PC-9 (cell line): ENCODE measurements around the gene ATP7B. TPM values are rescaled to one million over a fixed set of nuclear protein-coding genes. Genes with fewer than 3 reads are reported as not detected.
A peak's percentile ranks its signal among the peaks of the same experiment; 100 is the strongest.
"Not testable (repeated sequence)": the region's sequence is repeated elsewhere in the genome, so short reads cannot be mapped to it uniquely, and the experiment has no call there.

Experiments
- BruUV-seq: library from RNA; stranded (reverse); fragments of 400-500 nt; replicated peaks from 2 replicates; lab custom pipeline; 2021; lab: Mats Ljungman, UMichigan
- CTCF ChIA-PET: fragments of 300-600 bp; sonication (Branson Sonifier 250); formaldehyde crosslinking; loops from one replicate; lab custom pipeline; 2022; ENCODE audit warnings: antibody characterized with exemption; lab: Charles Lee
- POLR2A ChIA-PET: fragments of 300-600 bp; sonication (Branson Sonifier 250); formaldehyde crosslinking; loops from one replicate; lab custom pipeline; 2022; ENCODE audit warnings: antibody characterized with exemption; ENCODE audit not compliant: unreplicated experiment; lab: Charles Lee
- DNase-seq, 2 experiments: peaks; one replicate each; pipeline versions ENCODE4 v3.0.0 to v3.0.0-alpha.2; 2015 to 2022; ENCODE audit warnings: mixed read lengths in 1 of 2
- H2AFZ ChIP-seq: fragments of 200-600 bp; sonication (generic); 2 replicates; pipeline ENCODE4 v1.8.1; 2017; ENCODE audit warnings: antibody characterized with exemption
- H3F3A ChIP-seq: fragments of 200-600 bp; sonication (generic); 2 replicates; pipeline ENCODE4 v1.8.1; 2017; ENCODE audit warnings: antibody characterized with exemption, mild to moderate bottlenecking, low read depth; ENCODE audit not compliant: insufficient read depth
- H3K27ac ChIP-seq: fragments of 200-600 bp; sonication (generic); 2 replicates; pipeline ENCODE4 v1.6.1; 2016; ENCODE audit warnings: mixed run types
- H3K27me3 ChIP-seq: fragments of 200-600 bp; sonication (generic); 2 replicates; pipeline ENCODE4 v1.6.1; 2016; ENCODE audit warnings: low read depth, mixed run types; ENCODE audit not compliant: insufficient read depth
- H3K36me3 ChIP-seq: fragments of 200-600 bp; sonication (generic); 2 replicates; pipeline ENCODE4 v1.6.1; 2016; ENCODE audit warnings: low read depth, mixed run types
- H3K4me1 ChIP-seq: fragments of 200-600 bp; sonication (generic); replicated peaks from 2 replicates; pipeline ENCODE4 v1.6.1; 2016; ENCODE audit warnings: mixed run types; ENCODE audit not compliant: insufficient read depth
- H3K4me2 ChIP-seq: fragments of 200-600 bp; sonication (generic); 2 replicates; pipeline ENCODE4 v1.6.1; 2017; ENCODE audit warnings: mixed run types
- H3K4me3 ChIP-seq: fragments of 200-600 bp; sonication (generic); 2 replicates; pipeline ENCODE4 v1.6.1; 2016; ENCODE audit warnings: mixed run types
- H3K79me2 ChIP-seq: fragments of 200-600 bp; sonication (generic); 2 replicates; pipeline ENCODE4 v1.6.1; 2017; ENCODE audit warnings: low read depth, mixed run types
- H3K9me2 ChIP-seq: fragments of 200-600 bp; sonication (generic); 2 replicates; pipeline ENCODE4 v1.8.1; 2017; ENCODE audit warnings: mild to moderate bottlenecking; ENCODE audit not compliant: insufficient read depth
- H3K9me3 ChIP-seq: fragments of 200-600 bp; sonication (generic); 2 replicates; pipeline ENCODE4 v1.8.1; 2016; ENCODE audit warnings: low read depth; ENCODE audit not compliant: insufficient read depth
- H4K20me1 ChIP-seq: fragments of 200-600 bp; sonication (generic); 2 replicates; pipeline ENCODE4 v1.8.1; 2017; ENCODE audit not compliant: insufficient read depth
- CTCF ChIP-seq: fragments of 200-600 bp; sonication (generic); conservative IDR thresholded peaks from 2 replicates; pipeline ENCODE4 v1.6.1; 2017; ENCODE audit warnings: mixed run types, antibody characterized with exemption, mild to moderate bottlenecking, moderate library complexity
- EZH2 ChIP-seq: fragments of 200-600 bp; sonication (generic); IDR thresholded peaks from 2 replicates; pipeline ENCODE4 v1.8.0; 2017; ENCODE audit warnings: antibody characterized with exemption, low read depth
- intact Hi-C: fragments of 100-400 bp; cut with micrococcal nuclease; formaldehyde crosslinking; loops from one replicate; pipeline ENCODE4 v1.10.0; 2022; ENCODE audit not compliant: unreplicated experiment
- total RNA-seq: library from RNA; stranded (reverse); gene quantifications from 2 replicates; pipeline ENCODE4 v1.2.3, GENCODE V29; 2021

The ATP7B gene
- total RNA-seq, 1 experiment from 2014 or later: 1.2 TPM

GRCh38 chr13:51995677-51996551 is 15.3 kb downstream of the ATP7B start:
- TF ChIP-seq CTCF (no peak), EZH2 (no peak)
- DNase-seq: no peak
- H3K9me2 ChIP-seq: no peaks in the 10 kb centered on the region
- no peaks in the 10 kb centered on the region for H3K36me3 ChIP-seq
- no peaks in the 10 kb centered on the region; the same call in 1 of the 2 replicates for H3F3A ChIP-seq
- ChIA-PET CTCF (no interaction called here), POLR2A (no interaction called here)
- H2AFZ ChIP-seq: no peak overlapping the region
- no peaks in the 10 kb centered on the region for H3K9me3 ChIP-seq
- no peak overlapping the region for H3K4me2 ChIP-seq
- no peaks in the 10 kb centered on the region for H3K79me2 ChIP-seq
- no peaks in the 10 kb centered on the region for H3K27me3 ChIP-seq
- H4K20me1 ChIP-seq: no peaks in the 10 kb centered on the region
- H3K4me1 ChIP-seq: peaks cover 20% of the 10 kb centered on the region
- intact Hi-C loops: no loop called here
- no peak overlapping the region for H3K4me3 ChIP-seq
- H3K27ac ChIP-seq: no peak overlapping the region
- no TSS peak for BruUV-seq

GRCh38 chr13:51993713-51994112 is 17.5 kb downstream of the ATP7B start:
- Histone ChIP-seq H3K4me1 (peaks cover 12% of the 10 kb centered on the region), H3F3A (no peaks in the 10 kb centered on the region), H3K9me2 (no peaks in the 10 kb centered on the region), H3K4me2 (no peak overlapping the region), H3K9me3 (no peaks in the 10 kb centered on the region), H3K79me2 (no peaks in the 10 kb centered on the region), H3K27ac (no peak overlapping the region), H2AFZ (0 out of 2 replicates have a peak overlapping the region, but pooled peaks have one; percentile 26), H3K4me3 (no peak overlapping the region), H3K36me3 (no peaks in the 10 kb centered on the region), H3K27me3 (no peaks in the 10 kb centered on the region), H4K20me1 (no peaks in the 10 kb centered on the region)
- intact Hi-C loops: no loop called here
- BruUV-seq: no TSS peak
- DNase-seq: no peak
- CTCF ChIA-PET: interaction anchor here (0.5 kb wide), 1 partner anchor 8 kb away, joined by 3 read pairs; no protein-coding TSS in a partner anchor
- POLR2A ChIA-PET: no interaction called here
- TF ChIP-seq CTCF: no peak
- TF ChIP-seq EZH2: no peak

- Histone ChIP-seq H3K27ac (no peak overlapping the region), H3K9me2 (no peaks in the 10 kb centered on the region), H3K79me2 (no peaks in the 10 kb centered on the region), H3K36me3 (no peaks in the 10 kb centered on the region), H3K4me2 (no peak overlapping the region), H3K4me3 (no peak overlapping the region), H3K9me3 (no peaks in the 10 kb centered on the region), H3F3A (no peaks in the 10 kb centered on the region), H2AFZ (no peak overlapping the region), H3K4me1 (no peaks in the 10 kb centered on the region), H4K20me1 (no peaks in the 10 kb centered on the region), H3K27me3 (peaks cover 15% of the 10 kb centered on the region; the same call in 1 of the 2 replicates)
- TF ChIP-seq EZH2 (no peak), CTCF (no peak)
- no peak for DNase-seq
- ChIA-PET POLR2A (no interaction called here), CTCF (no interaction called here)
- intact Hi-C loops: no loop called here
- BruUV-seq: no TSS peak
Observed at GRCh38 chr13:51988988-51989618, 22.1 kb downstream of the ATP7B start.

GRCh38 chr13:51984904-51985303 is 26.3 kb downstream of the ATP7B start:
- H3K9me3 ChIP-seq, H3K4me3 ChIP-seq, H3K36me3 ChIP-seq, intact Hi-C loops, H3K4me1 ChIP-seq, H3F3A ChIP-seq, H3K4me2 ChIP-seq, H4K20me1 ChIP-seq, H3K9me2 ChIP-seq, DNase-seq, H3K79me2 ChIP-seq, H3K27ac ChIP-seq, BruUV-seq, CTCF ChIA-PET, H2AFZ ChIP-seq, POLR2A ChIA-PET: not testable (repeated sequence)
- H3K27me3 ChIP-seq: peaks cover 15% of the 10 kb centered on the region; the same call in 1 of the 2 replicates

GRCh38 chr13:51983292-51983691 is 28.0 kb downstream of the ATP7B start:
- H4K20me1 ChIP-seq, H3K4me3 ChIP-seq, H3K79me2 ChIP-seq, H3K9me3 ChIP-seq, H3K27ac ChIP-seq, H3K9me2 ChIP-seq, DNase-seq, CTCF ChIA-PET, POLR2A ChIA-PET, H3K36me3 ChIP-seq, intact Hi-C loops, H3K4me1 ChIP-seq, H2AFZ ChIP-seq, H3K4me2 ChIP-seq, BruUV-seq, H3F3A ChIP-seq: not testable (repeated sequence)
- H3K27me3 ChIP-seq: peaks cover 15% of the 10 kb centered on the region; the same call in 1 of the 2 replicates
